GM12892 (cell line): Measurements from ENCODE around the gene KRTAP10-9.
"Not testable (repeated sequence)": the region's sequence is repeated elsewhere in the genome, so short reads cannot be mapped to it uniquely, and the experiment has no call there.

Experiments used
- DNase-seq: peaks from one replicate; pipeline ENCODE4 v3.0.0; 2011; ENCODE audit not compliant: insufficient read length
- FAIRE-seq: peaks from 2 replicates; lab custom pipeline; 2011; peaks lifted over from hg19 to GRCh38; lab: Jason Lieb, UNC
- POLR2A ChIP-seq: IDR thresholded peaks from 2 replicates; pipeline ENCODE4 v1.6.1; 2011; ENCODE audit warnings: low read depth, low read length, control low read depth
- POLR2AphosphoS5 ChIP-seq: IDR thresholded peaks from 2 replicates; pipeline ENCODE4 v1.6.1; 2011; ENCODE audit warnings: low read depth, low read length, control low read depth
- TAF1 ChIP-seq: IDR thresholded peaks from 2 replicates; pipeline ENCODE4 v1.6.1; 2011; ENCODE audit warnings: low read depth, mild to moderate bottlenecking, control low read depth, low read length, borderline replicate concordance

Gene KRTAP10-9

DNA sequence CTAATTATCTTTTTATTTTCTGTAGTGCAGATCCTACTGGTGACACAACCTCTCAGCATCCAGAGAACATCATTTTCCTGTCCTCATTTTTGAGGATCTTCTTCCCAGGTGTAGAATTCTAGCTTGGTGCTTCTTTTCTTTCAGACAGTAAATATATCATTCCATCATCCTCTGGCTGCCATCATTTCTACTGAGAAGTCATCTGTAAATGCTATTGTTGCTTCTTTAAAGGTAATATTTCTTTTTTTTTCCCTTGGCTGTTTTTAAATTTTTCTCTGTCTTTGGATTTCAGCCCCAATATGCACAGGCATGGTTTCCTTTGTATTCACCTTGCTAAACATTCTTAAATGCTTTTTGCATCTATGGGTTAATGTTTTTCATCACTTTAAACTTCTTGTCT, 3.3 kb upstream of the KRTAP10-9 start:
- TF ChIP-seq POLR2AphosphoS5 (no peak), POLR2A (no peak), TAF1 (no peak)
- DNase-seq (no peak), FAIRE-seq (no peak)

DNA sequence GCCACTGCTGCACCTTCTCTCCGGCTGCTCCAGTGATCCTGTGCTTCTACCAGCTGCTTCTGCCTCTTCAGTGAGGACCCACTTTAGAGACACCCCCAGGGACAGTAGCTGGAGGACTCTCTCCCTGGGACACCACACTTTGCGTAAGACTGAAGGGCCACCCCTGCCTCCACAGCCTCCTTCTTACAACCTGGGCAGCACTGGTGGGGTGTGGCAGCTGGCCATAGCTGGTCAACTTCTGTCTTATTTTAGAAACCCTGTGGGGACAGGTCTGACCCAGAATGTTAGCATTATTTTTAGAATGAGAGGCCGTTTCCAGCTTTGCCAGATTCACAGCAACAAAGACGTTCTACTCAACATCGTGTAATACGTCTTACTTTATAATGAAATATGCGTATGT, 1.1 kb upstream of the KRTAP10-9 start:
- TF ChIP-seq TAF1, result no peak
- no peak for TF ChIP-seq POLR2AphosphoS5
- TF ChIP-seq POLR2A, result no peak
- FAIRE-seq, result no peak
- DNase-seq, result no peak

GRCh38 chr21:44626262-44626661, 631 bp upstream of the KRTAP10-9 start:
- TF ChIP-seq POLR2A (no peak), POLR2AphosphoS5 (no peak), TAF1 (no peak)
- DNase-seq (no peak), FAIRE-seq (no peak)

- FAIRE-seq, DNase-seq: not testable (repeated sequence)
Observed at GRCh38 chr21:44627181-44627822, 409 bp downstream of the KRTAP10-9 start.

DNA sequence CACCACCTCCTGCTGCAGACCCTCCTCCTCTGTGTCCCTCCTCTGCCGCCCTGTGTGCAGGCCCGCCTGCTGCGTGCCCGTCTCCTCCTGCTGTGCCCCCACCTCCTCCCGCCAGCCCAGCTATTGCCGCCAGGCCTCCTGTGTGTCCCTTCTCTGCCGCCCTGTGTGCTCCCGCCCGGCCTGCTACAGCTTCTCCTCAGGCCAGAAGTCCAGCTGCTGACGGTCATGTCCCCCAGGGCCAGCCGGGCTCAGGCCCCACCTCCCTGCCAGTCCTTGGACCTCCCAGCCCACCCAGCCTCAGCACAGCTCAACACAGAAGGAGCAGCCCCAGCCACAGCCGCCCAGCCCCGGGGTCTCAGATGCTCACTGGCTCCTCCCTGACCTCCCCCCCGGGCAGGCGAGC, 939 bp downstream of the KRTAP10-9 start:
- FAIRE-seq, DNase-seq: not testable (repeated sequence)

GRCh38 chr21:44628707-44629391, 2.0 kb downstream of the KRTAP10-9 start:
- no peak for TF ChIP-seq POLR2AphosphoS5
- TF ChIP-seq TAF1, result no peak
- TF ChIP-seq POLR2A, result no peak
- no peak for DNase-seq
- no peak for FAIRE-seq

DNA sequence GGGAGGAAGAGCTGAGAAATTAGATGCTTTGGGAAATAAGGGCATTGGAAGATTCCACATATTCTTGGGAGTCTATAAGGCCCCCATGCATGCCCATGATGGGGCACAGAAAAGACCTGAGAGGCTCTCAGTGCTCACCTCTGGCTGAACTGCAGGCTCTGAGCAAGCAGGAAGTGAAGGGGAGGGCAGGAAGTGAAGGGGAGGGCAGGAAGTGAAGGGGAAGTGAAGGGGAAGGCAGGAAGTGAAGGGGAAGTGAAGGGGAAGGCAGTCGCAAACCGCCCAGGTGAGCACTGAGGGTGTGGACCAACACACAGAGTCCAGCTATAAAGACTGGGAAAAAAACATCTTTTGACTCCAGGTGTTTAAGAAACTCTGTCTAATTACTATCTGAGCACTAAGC, 3.5 kb downstream of the KRTAP10-9 start:
- TF ChIP-seq TAF1, result no peak
- TF ChIP-seq POLR2AphosphoS5, result no peak
- TF ChIP-seq POLR2A, result no peak
- DNase-seq (no peak), FAIRE-seq (no peak)

DNA sequence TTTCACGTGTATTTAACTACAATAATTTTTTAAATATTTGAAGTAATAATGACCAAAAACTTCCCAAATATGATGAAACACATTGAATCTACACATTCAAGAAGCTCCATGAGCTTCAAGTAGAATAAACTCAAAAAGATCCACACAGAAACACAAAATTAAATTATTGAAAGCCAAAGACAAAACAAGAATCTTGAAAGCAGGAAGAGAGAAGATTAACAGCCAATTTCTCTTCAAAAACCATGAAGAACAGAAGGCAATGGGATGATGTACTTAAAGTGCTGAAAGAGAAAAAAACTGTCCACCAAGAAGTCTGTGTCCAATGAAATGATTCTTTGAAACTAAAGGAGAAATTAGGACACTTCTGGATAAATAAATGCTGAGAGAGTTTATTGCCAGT, 5.2 kb downstream of the KRTAP10-9 start:
- TF ChIP-seq POLR2A (no peak), TAF1 (no peak), POLR2AphosphoS5 (no peak)
- FAIRE-seq (no peak), DNase-seq (no peak)

- DNase-seq (no peak), FAIRE-seq (no peak)
- TF ChIP-seq TAF1 (no peak), POLR2AphosphoS5 (no peak), POLR2A (no peak)
Observed at GRCh38 chr21:44636209-44637017, 9.5 kb downstream of the KRTAP10-9 start.

DNA sequence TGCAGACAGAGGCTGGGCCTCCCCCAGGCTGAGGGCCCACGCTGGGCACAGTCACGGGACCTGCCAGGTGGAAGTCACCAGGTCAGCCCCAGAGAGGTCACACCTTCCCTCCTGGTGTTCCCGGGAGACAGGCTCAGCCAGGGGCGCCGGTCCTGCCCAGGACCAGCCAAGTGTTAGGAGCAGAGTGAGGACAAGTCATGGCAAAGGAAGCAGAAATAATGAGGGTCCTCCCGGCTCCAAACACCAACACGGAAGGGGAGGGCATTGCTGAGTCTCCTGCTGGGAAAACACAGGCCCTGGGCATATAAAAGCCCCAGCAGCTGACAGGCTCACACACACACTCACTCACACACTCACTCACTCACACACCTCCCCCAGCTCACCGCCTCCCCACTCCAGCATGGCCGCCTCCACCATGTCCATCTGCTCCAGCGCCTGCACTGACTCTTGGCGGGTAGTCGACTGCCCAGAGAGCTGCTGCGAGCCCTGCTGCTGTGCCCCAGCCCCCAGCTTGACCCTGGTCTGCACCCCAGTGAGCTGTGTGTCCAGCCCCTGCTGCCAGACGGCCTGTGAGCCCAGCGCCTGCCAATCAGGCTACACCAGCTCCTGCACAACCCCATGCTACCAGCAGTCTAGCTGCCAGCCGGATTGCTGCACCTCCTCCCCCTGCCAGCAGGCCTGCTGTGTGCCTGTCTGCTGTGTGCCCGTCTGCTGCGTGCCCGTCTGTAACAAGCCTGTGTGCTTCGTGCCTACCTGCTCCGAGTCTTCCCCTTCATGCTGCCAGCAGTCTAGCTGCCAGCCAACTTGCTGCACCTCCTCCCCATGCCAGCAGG, 10.3 kb downstream of the KRTAP10-9 start, which contains the start of gene KRTAP10-10:
KRTAP10-10 (plus strand) TSS at position 339 of the 833 bp plus-strand sequence; CDS start at position 401, 62 bp downstream.
- DNase-seq (no peak), FAIRE-seq (no peak)
- no peak for TF ChIP-seq TAF1
- TF ChIP-seq POLR2AphosphoS5, result no peak
- TF ChIP-seq POLR2A, result no peak

- not testable (repeated sequence) for FAIRE-seq, DNase-seq
Observed at GRCh38 chr21:44637851-44638348, 11.0 kb downstream of the KRTAP10-9 start.

DNA sequence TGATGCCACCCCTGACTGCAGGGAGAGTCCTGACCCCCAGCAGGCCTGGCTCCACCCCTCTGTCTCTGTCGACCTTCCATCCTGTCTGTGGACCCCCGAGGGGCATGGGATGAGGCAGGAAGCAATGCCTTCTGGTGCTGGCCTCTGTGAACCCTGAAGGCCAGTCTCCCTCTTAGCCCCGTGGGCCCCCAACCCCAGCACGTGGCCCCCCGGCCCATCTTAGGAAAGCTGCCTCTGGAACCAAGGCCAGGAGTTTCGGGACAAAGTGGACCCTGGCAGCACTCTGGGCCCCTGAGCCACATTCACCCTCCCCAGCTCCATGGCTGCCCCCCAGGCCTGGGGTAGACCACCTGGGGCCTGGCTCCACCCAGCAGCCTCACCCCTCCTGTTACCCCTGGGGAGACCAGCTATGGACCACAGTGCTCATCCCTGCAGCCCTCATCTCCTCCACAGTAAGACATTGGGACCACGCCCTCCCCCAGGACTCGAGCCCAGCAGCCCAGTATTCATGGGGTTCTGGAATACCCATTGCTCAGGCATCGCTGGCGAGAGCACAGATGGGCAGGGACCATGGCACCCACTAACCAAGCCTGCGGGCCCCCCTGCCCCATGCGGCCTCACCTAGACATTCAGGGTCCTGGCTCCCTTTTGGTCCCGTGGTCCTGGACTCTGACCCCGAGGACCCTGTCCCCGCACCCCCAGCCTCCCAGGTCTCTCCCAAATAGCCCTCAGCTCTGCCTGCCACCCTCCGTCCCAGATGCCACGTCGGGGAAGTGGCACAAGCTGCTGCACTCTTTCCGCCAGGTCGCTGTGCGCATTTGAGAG, 11.8 kb downstream of the KRTAP10-9 start:
- FAIRE-seq, DNase-seq: not testable (repeated sequence)
